Smooth muscle cell (in vitro differentiated cells): Measurements from ENCODE around the gene NELL2. TPM values are rescaled to one million over a fixed set of nuclear protein-coding genes. Genes with fewer than 3 reads are reported as not detected.
"Not testable (repeated sequence)": the region's sequence is repeated elsewhere in the genome, so short reads cannot be mapped to it uniquely, and the experiment has no call there.

Experiments
- DNase-seq: peaks from one replicate; lab custom pipeline; 2025; ENCODE audit not compliant: unreplicated experiment; lab: John Stamatoyannopoulos, UW
- H2AFZ ChIP-seq: fragments of 200-600 bp; sonication (generic); 2 replicates; pipeline ENCODE4 v1.6.0; 2016; ENCODE audit warnings: antibody characterized with exemption, low read depth, mild to moderate bottlenecking
- H3F3A ChIP-seq: fragments of 200-600 bp; sonication (generic); 2 replicates; pipeline ENCODE4 v1.6.0; 2017; ENCODE audit warnings: antibody characterized with exemption, low read depth
- H3K27ac ChIP-seq: fragments of 200-600 bp; sonication (generic); 2 replicates; pipeline ENCODE4 v1.5.1; 2016; ENCODE audit warnings: low read depth, mild to moderate bottlenecking
- H3K27me3 ChIP-seq: fragments of 200-600 bp; sonication (generic); 2 replicates; pipeline ENCODE4 v1.6.1; 2016; ENCODE audit warnings: low read depth, mild to moderate bottlenecking
- H3K36me3 ChIP-seq: fragments of 200-600 bp; sonication (generic); 2 replicates; pipeline ENCODE4 v1.5.1; 2016; ENCODE audit warnings: low read depth
- H3K4me1 ChIP-seq: fragments of 200-600 bp; sonication (generic); 2 replicates; pipeline ENCODE4 v1.5.1; 2016; ENCODE audit warnings: low read depth
- H3K4me2 ChIP-seq: fragments of 200-600 bp; sonication (generic); 2 replicates; pipeline ENCODE4 v1.6.0; 2016; ENCODE audit warnings: mild to moderate bottlenecking
- H3K4me3 ChIP-seq: fragments of 200-600 bp; sonication (generic); 2 replicates; pipeline ENCODE4 v1.5.1; 2016; ENCODE audit warnings: mild to moderate bottlenecking
- H3K79me2 ChIP-seq: fragments of 200-600 bp; sonication (generic); 2 replicates; pipeline ENCODE4 v1.6.0; 2016; ENCODE audit warnings: low read depth, mild to moderate bottlenecking
- H3K9ac ChIP-seq: fragments of 200-600 bp; sonication (generic); 2 replicates; pipeline ENCODE4 v1.6.0; 2016; ENCODE audit warnings: low read depth
- H3K9me3 ChIP-seq: fragments of 200-600 bp; sonication (generic); replicated peaks from 2 replicates; pipeline ENCODE4 v1.5.1; 2016; ENCODE audit warnings: low read depth
- H4K20me1 ChIP-seq: fragments of 200-600 bp; sonication (generic); 2 replicates; pipeline ENCODE4 v1.6.0; 2016; ENCODE audit warnings: low read depth
- CTCF ChIP-seq: fragments of 200-600 bp; sonication (generic); IDR thresholded peaks from 2 replicates; pipeline ENCODE4 v1.5.1; 2017; ENCODE audit warnings: borderline replicate concordance, mild to moderate bottlenecking, antibody characterized with exemption; ENCODE audit not compliant: insufficient read depth, poor library complexity, severe bottlenecking
- WGBS: methylation state at CpG from one replicate; pipeline ENCODE4 v1.1.7; 2016; ENCODE audit warnings: low lambda C conversion rate; 5-methylcytosine and 5-hydroxymethylcytosine counted together
- polyA plus RNA-seq: library from polyadenylated mRNA; unstranded; fragments of >200 nt; fragmentation: Nextera tagmentation; extraction: Ambion mirVana; gene quantifications from 2 replicates; pipeline ENCODE4 v1.2.1, GENCODE V29; 2016
- total RNA-seq: library from RNA; depleted of rRNA; stranded (reverse); fragments of >200 nt; gene quantifications from 2 replicates; pipeline ENCODE4 v1.2.3, GENCODE V29; 2014

NELL2 gene
- total and polyA plus RNA-seq, 2 experiments from 2014 or later: 16.8 TPM; not detected in 1

GRCh38 chr12:44697511-44697910, 178.6 kb downstream of the NELL2 start:
- no peak overlapping the region for H3K27ac ChIP-seq
- H3K27me3 ChIP-seq: no peaks in the 10 kb centered on the region
- DNase-seq: no peak
- no peaks in the 10 kb centered on the region for H3K9me3 ChIP-seq
- H3F3A ChIP-seq: no peaks in the 10 kb centered on the region
- H3K36me3 ChIP-seq: no peaks in the 10 kb centered on the region
- H3K79me2 ChIP-seq: no peaks in the 10 kb centered on the region
- no peak overlapping the region for H3K4me3 ChIP-seq
- 76% methylated on average over 2 of the region's 2 CpGs for WGBS
- no peaks in the 10 kb centered on the region for H3K4me1 ChIP-seq
- no peak overlapping the region for H2AFZ ChIP-seq
- no peak overlapping the region for H3K4me2 ChIP-seq
- no peak for TF ChIP-seq CTCF
- H4K20me1 ChIP-seq: no peaks in the 10 kb centered on the region
- H3K9ac ChIP-seq: no peak overlapping the region

GRCh38 chr12:44696542-44696941, 179.6 kb downstream of the NELL2 start:
- Histone ChIP-seq H4K20me1 (no peaks in the 10 kb centered on the region), H3K4me1 (no peaks in the 10 kb centered on the region), H3F3A (no peaks in the 10 kb centered on the region), H3K36me3 (no peaks in the 10 kb centered on the region), H2AFZ (no peak overlapping the region), H3K27me3 (no peaks in the 10 kb centered on the region), H3K4me3 (no peak overlapping the region), H3K27ac (no peak overlapping the region), H3K4me2 (no peak overlapping the region), H3K79me2 (no peaks in the 10 kb centered on the region), H3K9ac (no peak overlapping the region), H3K9me3 (no peaks in the 10 kb centered on the region)
- no peak for DNase-seq
- no peak for TF ChIP-seq CTCF

GRCh38 chr12:44694017-44694416, 182.1 kb downstream of the NELL2 start:
- 90% methylated on average over 4 of the region's 4 CpGs for WGBS
- H3F3A ChIP-seq: no peaks in the 10 kb centered on the region
- no peak for TF ChIP-seq CTCF

GRCh38 chr12:44689587-44689986, 186.5 kb downstream of the NELL2 start:
- no peaks in the 10 kb centered on the region for H4K20me1 ChIP-seq
- DNase-seq: no peak
- H2AFZ ChIP-seq: no peak overlapping the region
- H3K36me3 ChIP-seq: no peaks in the 10 kb centered on the region
- H3K4me2 ChIP-seq: no peak overlapping the region
- no peak overlapping the region for H3K9ac ChIP-seq
- WGBS: 81% methylated on average over 3 of the region's 3 CpGs
- H3K27me3 ChIP-seq: no peaks in the 10 kb centered on the region
- no peak overlapping the region for H3K27ac ChIP-seq
- no peaks in the 10 kb centered on the region for H3F3A ChIP-seq
- H3K4me3 ChIP-seq: no peak overlapping the region
- no peaks in the 10 kb centered on the region for H3K9me3 ChIP-seq
- no peaks in the 10 kb centered on the region for H3K79me2 ChIP-seq
- no peaks in the 10 kb centered on the region for H3K4me1 ChIP-seq
- no peak for TF ChIP-seq CTCF

More at GRCh38 chr12:44694017-44694416, 182.1 kb downstream of the NELL2 start:
- Histone ChIP-seq H3K27ac (no peak overlapping the region), H3K4me3 (no peak overlapping the region), H3K4me2 (no peak overlapping the region), H2AFZ (no peak overlapping the region), H3K9ac (no peak overlapping the region), H3K36me3 (no peaks in the 10 kb centered on the region), H3K4me1 (no peaks in the 10 kb centered on the region), H3K79me2 (no peaks in the 10 kb centered on the region), H3K27me3 (no peaks in the 10 kb centered on the region), H4K20me1 (no peaks in the 10 kb centered on the region), H3K9me3 (no peaks in the 10 kb centered on the region)
- no peak for DNase-seq

- not testable (repeated sequence) for H3K4me3 ChIP-seq, H2AFZ ChIP-seq, H3K9me3 ChIP-seq, H4K20me1 ChIP-seq, H3K79me2 ChIP-seq, H3K27me3 ChIP-seq, H3K4me1 ChIP-seq, H3K27ac ChIP-seq, H3K36me3 ChIP-seq, DNase-seq, H3K4me2 ChIP-seq, H3F3A ChIP-seq, H3K9ac ChIP-seq
- 95% methylated on average over 22 of the region's 22 CpGs for WGBS
These were observed 189.2 kb downstream of the NELL2 start for GRCh38 chr12:44686821-44687432.
